Measurements from ENCODE around the gene APBA2.

The APBA2 gene

GRCh38 chr15:29105151-29105854 is 219.5 kb downstream of the APBA2 start:
- Histone ChIP-seq H3K36me3 (replicated peaks; ENCODE audit: low read depth, low read length) (no peaks in the 10 kb centered on the region), H3K4me3 (ENCODE audit: low read length) (no peak overlapping the region), H2AFZ (ENCODE audit: low read depth, low read length) (no peak overlapping the region), H3K4me1 (ENCODE audit: low read length) (peaks cover 3% of the 10 kb centered on the region), H3K9ac (ENCODE audit: low read length) (no peak overlapping the region), H3K4me2 (ENCODE audit: low read length) (no peak overlapping the region), H4K20me1 (ENCODE audit: insufficient read depth, low read length) (no peaks in the 10 kb centered on the region), H3K27ac (ENCODE audit: low read length) (no peak overlapping the region), H3K79me2 (ENCODE audit: low read length) (no peaks in the 10 kb centered on the region), H3K9me3 (ENCODE audit: insufficient read depth, low read length) (no peaks in the 10 kb centered on the region), H3K27me3 (ENCODE audit: low read depth, low read length) (no peaks in the 10 kb centered on the region)
- TF ChIP-seq EZH2phosphoT487 (IDR thresholded peaks at IDR 0.05; ENCODE audit: low read depth) (no peak), CTCF (IDR thresholded peaks at IDR 0.05; ENCODE audit: low read depth, low read length) (no peak)

- Histone ChIP-seq H3K27me3 (ENCODE audit: low read depth, low read length) (no peaks in the 10 kb centered on the region), H3K4me1 (ENCODE audit: low read length) (peaks cover 3% of the 10 kb centered on the region), H3K36me3 (replicated peaks; ENCODE audit: low read depth, low read length) (no peaks in the 10 kb centered on the region), H3K27ac (ENCODE audit: low read length) (no peak overlapping the region), H3K9me3 (ENCODE audit: insufficient read depth, low read length) (no peaks in the 10 kb centered on the region), H2AFZ (ENCODE audit: low read depth, low read length) (no peak overlapping the region), H3K4me3 (ENCODE audit: low read length) (no peak overlapping the region), H4K20me1 (ENCODE audit: insufficient read depth, low read length) (no peaks in the 10 kb centered on the region), H3K4me2 (ENCODE audit: low read length) (no peak overlapping the region), H3K9ac (ENCODE audit: low read length) (no peak overlapping the region), H3K79me2 (ENCODE audit: low read length) (no peaks in the 10 kb centered on the region)
- TF ChIP-seq EZH2phosphoT487 (IDR thresholded peaks at IDR 0.05; ENCODE audit: low read depth) (no peak), CTCF (IDR thresholded peaks at IDR 0.05; ENCODE audit: low read depth, low read length) (no peak)
Observed at GRCh38 chr15:29106116-29106515, 220.3 kb downstream of the APBA2 start.

GRCh38 chr15:29106551-29107290 is 220.9 kb downstream of the APBA2 start:
- Histone ChIP-seq H3K79me2 (ENCODE audit: low read length) (no peaks in the 10 kb centered on the region), H2AFZ (ENCODE audit: low read depth, low read length) (no peak overlapping the region), H3K4me3 (ENCODE audit: low read length) (no peak overlapping the region), H3K9me3 (ENCODE audit: insufficient read depth, low read length) (no peaks in the 10 kb centered on the region), H4K20me1 (ENCODE audit: insufficient read depth, low read length) (no peaks in the 10 kb centered on the region), H3K27me3 (ENCODE audit: low read depth, low read length) (no peaks in the 10 kb centered on the region), H3K4me2 (ENCODE audit: low read length) (no peak overlapping the region), H3K4me1 (ENCODE audit: low read length) (peaks cover 3% of the 10 kb centered on the region), H3K36me3 (replicated peaks; ENCODE audit: low read depth, low read length) (no peaks in the 10 kb centered on the region), H3K27ac (ENCODE audit: low read length) (no peak overlapping the region), H3K9ac (ENCODE audit: low read length) (no peak overlapping the region)
- TF ChIP-seq EZH2phosphoT487 (IDR thresholded peaks at IDR 0.05; ENCODE audit: low read depth), result no peak
- TF ChIP-seq CTCF (IDR thresholded peaks at IDR 0.05; ENCODE audit: low read depth, low read length), result no peak

- H3K79me2 ChIP-seq (ENCODE audit: low read length), result no peaks in the 10 kb centered on the region
- no peak overlapping the region for H2AFZ ChIP-seq (ENCODE audit: low read depth, low read length)
- no peaks in the 10 kb centered on the region for H3K27me3 ChIP-seq (ENCODE audit: low read depth, low read length)
- no peaks in the 10 kb centered on the region for H4K20me1 ChIP-seq (ENCODE audit: insufficient read depth, low read length)
- H3K27ac ChIP-seq (ENCODE audit: low read length), result no peak overlapping the region
- no peak overlapping the region for H3K4me2 ChIP-seq (ENCODE audit: low read length)
- H3K9ac ChIP-seq (ENCODE audit: low read length), result no peak overlapping the region
- H3K36me3 ChIP-seq (replicated peaks; ENCODE audit: low read depth, low read length), result no peaks in the 10 kb centered on the region
- no peaks in the 10 kb centered on the region for H3K4me1 ChIP-seq (ENCODE audit: low read length)
- TF ChIP-seq CTCF (IDR thresholded peaks at IDR 0.05; ENCODE audit: low read depth, low read length) (no peak), EZH2phosphoT487 (IDR thresholded peaks at IDR 0.05; ENCODE audit: low read depth) (no peak)
- H3K9me3 ChIP-seq (ENCODE audit: insufficient read depth, low read length), result no peaks in the 10 kb centered on the region
- no peak overlapping the region for H3K4me3 ChIP-seq (ENCODE audit: low read length)
Observed at GRCh38 chr15:29107291-29107890, 221.6 kb downstream of the APBA2 start.
